GM23248 (cell line): ENCODE results near the gene LSMEM2. TPM values are rescaled to one million over a fixed set of nuclear protein-coding genes. Genes with fewer than 3 reads are reported as not detected.

Source experiments
- DNase-seq: peaks from one replicate; pipeline ENCODE4 v3.0.0-alpha.2; 2015
- H2AFZ ChIP-seq: fragments of 200-600 bp; sonication (generic); 2 replicates; pipeline ENCODE4 v1.6.1; 2016; ENCODE audit warnings: antibody characterized with exemption
- H3F3A ChIP-seq: fragments of 200-600 bp; sonication (generic); 2 replicates; pipeline ENCODE4 v1.6.1; 2016; ENCODE audit warnings: mild to moderate bottlenecking, antibody characterized with exemption, mixed run types; ENCODE audit not compliant: insufficient read depth
- H3K27ac ChIP-seq: fragments of 200-600 bp; sonication (generic); 2 replicates; pipeline ENCODE4 v1.5.1; 2016; ENCODE audit warnings: mild to moderate bottlenecking
- H3K27me3 ChIP-seq: fragments of 200-600 bp; sonication (generic); replicated peaks from 2 replicates; pipeline ENCODE4 v1.6.1; 2016; ENCODE audit warnings: mild to moderate bottlenecking; ENCODE audit not compliant: insufficient read depth
- H3K36me3 ChIP-seq: fragments of 200-600 bp; sonication (generic); 2 replicates; pipeline ENCODE4 v1.6.1; 2016; ENCODE audit warnings: low read depth, mild to moderate bottlenecking
- H3K4me1 ChIP-seq: fragments of 200-600 bp; sonication (generic); 2 replicates; pipeline ENCODE4 v1.6.1; 2016; ENCODE audit warnings: mild to moderate bottlenecking; ENCODE audit not compliant: insufficient read depth
- H3K4me2 ChIP-seq: fragments of 200-600 bp; sonication (generic); one replicate; pipeline ENCODE4 v1.6.1; 2016; ENCODE audit warnings: mild to moderate bottlenecking; ENCODE audit not compliant: unreplicated experiment
- H3K4me3 ChIP-seq: fragments of 200-600 bp; sonication (generic); 2 replicates; pipeline ENCODE4 v1.5.1; 2016; ENCODE audit warnings: mild to moderate bottlenecking
- H3K79me2 ChIP-seq: fragments of 200-600 bp; sonication (generic); 2 replicates; pipeline ENCODE4 v1.6.1; 2016; ENCODE audit warnings: mild to moderate bottlenecking; ENCODE audit not compliant: insufficient read depth
- H3K9ac ChIP-seq: fragments of 200-600 bp; sonication (generic); 2 replicates; pipeline ENCODE4 v1.6.1; 2016; ENCODE audit warnings: mild to moderate bottlenecking
- H3K9me2 ChIP-seq: fragments of 200-600 bp; sonication (generic); 2 replicates; pipeline ENCODE4 v1.6.1; 2016; ENCODE audit warnings: mixed run types, mild to moderate bottlenecking, moderate library complexity; ENCODE audit not compliant: insufficient read depth
- H3K9me3 ChIP-seq: fragments of 200-600 bp; sonication (generic); one replicate; pipeline ENCODE4 v1.6.1; 2017; ENCODE audit warnings: low read depth
- H4K20me1 ChIP-seq: fragments of 200-600 bp; sonication (generic); 2 replicates; pipeline ENCODE4 v1.6.0; 2016; ENCODE audit not compliant: insufficient read depth
- EZH2 ChIP-seq: fragments of 200-600 bp; sonication (generic); IDR thresholded peaks from 2 replicates; pipeline ENCODE4 v1.6.1; 2018; ENCODE audit warnings: antibody characterized with exemption, mild to moderate bottlenecking; ENCODE audit not compliant: insufficient read depth, poor library complexity, severe bottlenecking
- EZH2phosphoT487 ChIP-seq: fragments of 200-600 bp; sonication (generic); IDR thresholded peaks from 2 replicates; pipeline ENCODE4 v1.6.1; 2018; ENCODE audit warnings: antibody characterized with exemption, moderate library complexity, mild to moderate bottlenecking, low read depth; ENCODE audit not compliant: insufficient read depth
- WGBS, 2 experiments: methylation state at CpG; one replicate each; pipeline ENCODE4 v1.1.6; 2015 to 2017; ENCODE audit warnings: low lambda C conversion rate in 2 of 2, low coverage in 1 of 2; ENCODE audit errors: missing lambda C conversion rate in 2 of 2; 5-methylcytosine and 5-hydroxymethylcytosine counted together
- in situ Hi-C: fragments of 300-500 bp; cut with MboI; formaldehyde crosslinking; loops from 2 replicates; pipeline ENCODE4 v1.15.0; 2020
- polyA plus RNA-seq: library from polyadenylated mRNA; unstranded; fragments of >200 nt; fragmentation: Nextera tagmentation; extraction: Ambion mirVana; gene quantifications from 2 replicates; pipeline ENCODE4 v1.2.1, GENCODE V29; 2016
- total RNA-seq: library from RNA; depleted of rRNA; stranded (reverse); fragments of >200 nt; shearing (Covaris generic); gene quantifications from 2 replicates; pipeline ENCODE4 v1.2.3, GENCODE V29; 2014

LSMEM2 gene
- total and polyA plus RNA-seq, 2 experiments from 2014 or later, result not detected

DNA sequence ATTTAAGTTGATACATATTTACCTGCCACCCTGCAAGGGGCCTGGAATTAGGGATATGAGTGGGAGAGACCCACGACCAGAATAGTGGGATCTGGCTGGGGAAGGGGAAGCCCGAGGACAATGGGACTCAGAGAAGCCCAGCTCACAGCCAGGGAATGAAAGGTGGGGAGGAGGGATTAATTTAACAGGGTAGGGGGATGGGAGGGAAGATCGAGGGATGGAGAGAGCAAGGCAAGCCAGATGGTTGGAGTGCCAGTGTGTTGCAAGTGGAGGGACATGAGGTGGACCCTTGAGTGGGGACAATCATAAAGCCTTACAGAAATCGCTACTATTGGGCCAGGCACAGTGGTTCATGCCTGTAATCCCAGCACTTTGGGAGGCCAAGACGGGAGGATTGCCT, 47.3 kb upstream of the LSMEM2 start:
- Histone ChIP-seq H3K27ac (no peak overlapping the region), H3K4me1 (peaks cover 7% of the 10 kb centered on the region; the same call in 1 of the 2 replicates), H2AFZ (no peak overlapping the region), H3K9me3 (no peaks in the 10 kb centered on the region), H3K9ac (no peak overlapping the region), H3K79me2 (peaks cover 5% of the 10 kb centered on the region), H3K27me3 (no peaks in the 10 kb centered on the region), H3K36me3 (no peaks in the 10 kb centered on the region), H3F3A (no peaks in the 10 kb centered on the region), H3K4me2 (no peak overlapping the region), H4K20me1 (no peaks in the 10 kb centered on the region), H3K4me3 (no peak overlapping the region), H3K9me2 (no peaks in the 10 kb centered on the region)
- 76 to 77% methylated on average over 5 of the region's 5 CpGs for WGBS, 2 experiments
- no peak for DNase-seq
- TF ChIP-seq EZH2 (no peak), EZH2phosphoT487 (no peak)
- in situ Hi-C loops, result no loop called here

DNA sequence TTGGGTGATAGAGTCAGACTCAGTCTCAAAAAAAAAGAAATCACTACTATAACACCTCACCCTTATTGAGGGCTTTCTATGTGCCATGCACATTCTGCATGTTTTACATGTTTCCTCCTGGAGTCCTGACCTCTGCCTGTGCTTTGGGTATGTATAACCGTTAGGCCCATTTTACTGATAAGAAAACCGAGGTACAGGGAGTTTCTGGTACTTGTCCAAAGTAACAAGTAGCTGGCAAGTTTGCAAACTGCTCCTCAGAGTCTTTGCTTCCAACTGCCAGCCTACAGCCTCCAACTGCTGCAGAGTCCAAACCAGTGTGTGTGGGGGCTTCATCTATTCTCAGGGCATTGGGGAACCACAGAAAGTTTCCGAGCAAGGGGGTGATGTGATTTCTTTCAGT, 46.6 kb upstream of the LSMEM2 start:
- no peaks in the 10 kb centered on the region for H3K36me3 ChIP-seq
- no peaks in the 10 kb centered on the region for H3K9me2 ChIP-seq
- H3K9me3 ChIP-seq, result no peaks in the 10 kb centered on the region
- peaks cover 7% of the 10 kb centered on the region; the same call in 1 of the 2 replicates for H3K4me1 ChIP-seq
- no peak overlapping the region for H3K4me3 ChIP-seq
- H3K27ac ChIP-seq, result no peak overlapping the region
- no peak for DNase-seq
- no peaks in the 10 kb centered on the region for H4K20me1 ChIP-seq
- H3K9ac ChIP-seq, result no peak overlapping the region
- in situ Hi-C loops, result no loop called here
- no peaks in the 10 kb centered on the region for H3K27me3 ChIP-seq
- 34 to 43% methylated on average over 3 of the region's 3 CpGs for WGBS, 2 experiments
- no peak overlapping the region for H3K4me2 ChIP-seq
- TF ChIP-seq EZH2 (no peak), EZH2phosphoT487 (no peak)
- H3F3A ChIP-seq, result no peaks in the 10 kb centered on the region
- H3K79me2 ChIP-seq, result peaks cover 12% of the 10 kb centered on the region
- H2AFZ ChIP-seq, result no peak overlapping the region

DNA sequence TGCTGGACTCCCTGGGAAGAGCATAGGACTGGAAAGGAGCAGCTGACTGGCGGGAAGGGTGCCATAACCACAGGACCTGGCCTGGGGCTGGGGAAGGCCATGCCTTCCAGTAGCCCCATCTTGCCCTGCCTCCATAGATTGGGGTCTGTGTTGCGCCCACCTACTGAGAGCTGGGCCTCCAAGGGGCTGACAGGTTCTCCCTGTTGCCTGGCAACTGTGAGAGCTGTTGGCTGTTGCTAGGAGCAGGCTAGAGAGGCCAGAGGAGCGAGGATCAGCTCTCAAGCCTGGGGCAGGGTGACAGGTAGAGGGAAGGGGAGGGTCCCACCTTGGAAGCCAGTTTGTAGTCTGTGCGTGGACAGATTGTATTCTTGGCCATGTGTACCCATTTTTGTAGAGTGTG, 45.7 kb upstream of the LSMEM2 start:
- H3K4me3 ChIP-seq, result no peak overlapping the region
- in situ Hi-C loops, result no loop called here
- no peak overlapping the region for H3K4me2 ChIP-seq
- 71 to 75% methylated on average over 4 of the region's 4 CpGs for WGBS, 2 experiments
- TF ChIP-seq EZH2 (no peak), EZH2phosphoT487 (no peak)
- no peaks in the 10 kb centered on the region for H3K27me3 ChIP-seq
- peaks cover 5% of the 10 kb centered on the region for H3K4me1 ChIP-seq
- H3F3A ChIP-seq, result peaks cover 4% of the 10 kb centered on the region; the same call in 1 of the 2 replicates
- H3K27ac ChIP-seq, result no peak overlapping the region
- no peaks in the 10 kb centered on the region for H4K20me1 ChIP-seq
- H3K79me2 ChIP-seq, result peaks cover 21% of the 10 kb centered on the region
- no peaks in the 10 kb centered on the region for H3K9me3 ChIP-seq
- no peaks in the 10 kb centered on the region for H3K36me3 ChIP-seq
- DNase-seq, result no peak
- H3K9me2 ChIP-seq, result no peaks in the 10 kb centered on the region
- H2AFZ ChIP-seq, result no peak overlapping the region
- H3K9ac ChIP-seq, result no peak overlapping the region

DNA sequence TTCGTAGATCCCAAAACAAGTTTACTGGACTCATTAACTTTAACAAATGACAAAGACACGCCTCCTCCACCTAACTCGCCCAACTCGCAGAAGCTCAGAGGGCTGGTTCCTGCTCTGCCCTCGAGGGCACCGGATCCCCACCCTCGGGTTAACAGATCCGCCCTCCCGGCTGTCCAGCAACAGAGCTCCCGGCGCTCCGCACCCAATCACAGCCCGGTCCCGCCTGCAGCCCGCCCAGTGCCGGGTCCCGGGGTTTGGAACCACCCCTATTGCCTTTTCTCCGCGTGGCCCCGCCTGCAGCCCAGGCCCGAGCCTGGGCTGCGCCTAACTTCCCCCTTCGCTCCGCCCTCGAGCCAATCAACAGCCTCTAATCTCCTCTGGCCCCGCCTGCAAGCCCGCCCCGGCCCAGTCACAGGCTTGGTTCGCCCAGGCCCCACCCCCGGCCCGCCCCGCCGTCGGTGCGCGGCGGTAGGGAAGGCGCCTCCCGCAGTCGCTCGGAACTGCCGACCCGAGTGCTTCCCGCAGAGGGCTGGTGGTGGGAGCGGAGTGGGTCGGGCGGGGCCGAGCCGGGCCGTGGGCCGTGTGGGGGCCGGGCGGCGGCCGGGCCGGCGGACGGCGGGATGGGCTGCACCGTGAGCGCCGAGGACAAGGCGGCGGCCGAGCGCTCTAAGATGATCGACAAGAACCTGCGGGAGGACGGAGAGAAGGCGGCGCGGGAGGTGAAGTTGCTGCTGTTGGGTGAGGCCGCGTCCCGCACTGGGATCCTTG, 43.0 kb upstream of the LSMEM2 start, which contains the start of gene GNAI2:
TSS of gene GNAI2 (plus strand) at position 489 of the 768 bp plus-strand sequence. CDS start at position 621, 132 bp downstream.
- TF ChIP-seq EZH2, result no peak
- TF ChIP-seq EZH2phosphoT487, result no peak
- Histone ChIP-seq H3K36me3 (no peaks in the 10 kb centered on the region), H3K4me1 (peaks cover 15% of the 10 kb centered on the region), H3K27me3 (no peaks in the 10 kb centered on the region), H3K9ac (peak within 1 kb of the TSS; percentile 89), H3F3A (peaks cover 4% of the 10 kb centered on the region; the same call in 1 of the 2 replicates), H3K79me2 (peaks cover 48% of the 10 kb centered on the region), H3K27ac (peak within 1 kb of the TSS; percentile 68), H3K9me3 (no peaks in the 10 kb centered on the region), H2AFZ (peak within 1 kb of the TSS; percentile 77), H3K4me2 (peak within 1 kb of the TSS; percentile 97), H4K20me1 (no peaks in the 10 kb centered on the region), H3K9me2 (no peaks in the 10 kb centered on the region), H3K4me3 (peak within 1 kb of the TSS; percentile 94)
- in situ Hi-C loops, result no loop called here
- WGBS, 2 experiments, result 2% methylated on average over 42 to 75 of the region's 75 CpGs
- peak; percentile 100 for DNase-seq
